Measurements from ENCODE around the gene GABPB2.
A peak's percentile ranks its signal among the peaks of the same experiment; 100 is the strongest.

Gene GABPB2

DNA sequence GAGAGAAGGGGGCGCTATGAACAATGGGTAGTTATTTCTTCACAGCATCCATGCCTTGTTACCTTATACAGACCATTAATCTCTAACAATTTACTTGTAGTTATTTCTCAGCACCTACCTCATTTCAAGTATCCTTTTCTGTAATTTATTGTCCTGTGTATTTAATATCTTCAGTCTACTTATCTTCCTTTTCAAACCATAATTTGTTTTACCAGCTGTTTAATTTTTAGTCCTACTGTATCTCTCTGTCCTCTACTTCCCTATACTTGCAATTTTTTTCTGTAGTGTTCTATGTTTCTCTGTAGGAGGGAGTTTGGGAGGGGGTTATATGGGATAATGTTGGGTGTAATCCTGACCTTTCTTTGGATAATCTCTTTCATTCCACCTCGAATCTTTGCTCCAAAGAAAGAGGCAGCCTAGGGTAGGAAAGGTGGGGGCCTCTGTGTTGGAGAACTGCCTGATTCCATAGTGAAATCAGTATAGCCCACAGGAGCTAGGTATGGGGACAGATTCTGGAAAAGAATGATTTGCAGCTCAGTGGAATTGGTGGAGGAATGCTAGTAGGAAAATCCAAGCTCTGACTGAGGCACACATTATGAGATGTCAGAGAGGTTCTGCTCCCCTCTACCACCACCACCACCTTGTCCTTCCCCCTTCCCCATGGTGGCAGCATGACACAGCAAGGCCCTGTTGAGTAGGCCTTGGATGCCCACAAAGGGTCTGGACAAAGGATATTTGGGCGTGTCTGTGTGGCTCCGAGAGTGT lies 9.7 kb upstream of the GABPB2 start:
- H2AFZ ChIP-seq (ENCODE audit: low read length) = peak overlapping the region; percentile 82; the same call in 1 of the 2 replicates
- no peak for DNase-seq
- peaks cover 40% of the 10 kb centered on the region for H3K79me2 ChIP-seq (ENCODE audit: low read length)
- H3K9ac ChIP-seq (ENCODE audit: low read length) = no peak overlapping the region
- TF ChIP-seq EZH2 (optimal IDR thresholded peaks at IDR 0.05; ENCODE audit: low read depth, low read length) (no peak), EZH2phosphoT487 (IDR thresholded peaks at IDR 0.05; ENCODE audit: low read length) (no peak)
- TF ChIP-seq, protein P1, sequence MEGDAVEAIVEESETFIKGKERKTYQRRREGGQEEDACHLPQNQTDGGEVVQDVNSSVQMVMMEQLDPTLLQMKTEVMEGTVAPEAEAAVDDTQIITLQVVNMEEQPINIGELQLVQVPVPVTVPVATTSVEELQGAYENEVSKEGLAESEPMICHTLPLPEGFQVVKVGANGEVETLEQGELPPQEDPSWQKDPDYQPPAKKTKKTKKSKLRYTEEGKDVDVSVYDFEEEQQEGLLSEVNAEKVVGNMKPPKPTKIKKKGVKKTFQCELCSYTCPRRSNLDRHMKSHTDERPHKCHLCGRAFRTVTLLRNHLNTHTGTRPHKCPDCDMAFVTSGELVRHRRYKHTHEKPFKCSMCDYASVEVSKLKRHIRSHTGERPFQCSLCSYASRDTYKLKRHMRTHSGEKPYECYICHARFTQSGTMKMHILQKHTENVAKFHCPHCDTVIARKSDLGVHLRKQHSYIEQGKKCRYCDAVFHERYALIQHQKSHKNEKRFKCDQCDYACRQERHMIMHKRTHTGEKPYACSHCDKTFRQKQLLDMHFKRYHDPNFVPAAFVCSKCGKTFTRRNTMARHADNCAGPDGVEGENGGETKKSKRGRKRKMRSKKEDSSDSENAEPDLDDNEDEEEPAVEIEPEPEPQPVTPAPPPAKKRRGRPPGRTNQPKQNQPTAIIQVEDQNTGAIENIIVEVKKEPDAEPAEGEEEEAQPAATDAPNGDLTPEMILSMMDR (IDR thresholded peaks at IDR 0.05; ENCODE audit: low read length) = no peak
- no peaks in the 10 kb centered on the region for H4K20me1 ChIP-seq (ENCODE audit: insufficient read depth, low read length)
- peaks cover 26% of the 10 kb centered on the region for H3K4me1 ChIP-seq (ENCODE audit: low read length)
- no peaks in the 10 kb centered on the region for H3K9me2 ChIP-seq (replicated peaks; ENCODE audit: insufficient read depth, low read length)
- H3K9me3 ChIP-seq (replicated peaks; ENCODE audit: insufficient read depth, low read length) = no peaks in the 10 kb centered on the region
- no peaks in the 10 kb centered on the region for H3K27me3 ChIP-seq (replicated peaks; ENCODE audit: insufficient read depth, low read length)
- no peak overlapping the region for H3K4me3 ChIP-seq (ENCODE audit: low read length)
- H3K36me3 ChIP-seq (replicated peaks; ENCODE audit: insufficient read depth, low read length) = no peaks in the 10 kb centered on the region
- peaks cover 21% of the 10 kb centered on the region for H3F3A ChIP-seq (ENCODE audit: insufficient read depth, low read length)
- H3K4me2 ChIP-seq (ENCODE audit: low read depth, low read length) = no peak overlapping the region
- H3K27ac ChIP-seq (ENCODE audit: low read length) = no peak overlapping the region

DNA sequence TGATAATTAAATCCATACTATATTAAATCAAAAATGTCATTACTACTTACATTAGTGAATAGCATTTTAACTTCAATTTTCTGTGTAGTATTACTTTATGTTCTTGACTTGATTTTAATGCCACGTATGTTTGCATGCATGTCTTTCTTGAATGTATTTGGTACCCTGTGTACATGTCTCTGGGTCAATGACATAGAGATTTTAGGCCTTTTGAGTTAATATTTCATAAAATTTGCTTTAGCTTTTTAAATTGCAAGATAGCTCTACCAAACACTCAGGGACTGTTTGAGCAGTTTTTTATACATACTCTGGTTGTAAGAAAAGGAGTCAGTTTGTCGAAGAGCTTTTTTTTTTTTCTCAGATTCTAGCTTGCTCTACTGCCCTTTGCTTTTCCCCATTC lies 8.9 kb upstream of the GABPB2 start:
- no peak overlapping the region for H3K27ac ChIP-seq (ENCODE audit: low read length)
- no peak overlapping the region for H3K9ac ChIP-seq (ENCODE audit: low read length)
- no peak overlapping the region for H3K4me2 ChIP-seq (ENCODE audit: low read depth, low read length)

DNA sequence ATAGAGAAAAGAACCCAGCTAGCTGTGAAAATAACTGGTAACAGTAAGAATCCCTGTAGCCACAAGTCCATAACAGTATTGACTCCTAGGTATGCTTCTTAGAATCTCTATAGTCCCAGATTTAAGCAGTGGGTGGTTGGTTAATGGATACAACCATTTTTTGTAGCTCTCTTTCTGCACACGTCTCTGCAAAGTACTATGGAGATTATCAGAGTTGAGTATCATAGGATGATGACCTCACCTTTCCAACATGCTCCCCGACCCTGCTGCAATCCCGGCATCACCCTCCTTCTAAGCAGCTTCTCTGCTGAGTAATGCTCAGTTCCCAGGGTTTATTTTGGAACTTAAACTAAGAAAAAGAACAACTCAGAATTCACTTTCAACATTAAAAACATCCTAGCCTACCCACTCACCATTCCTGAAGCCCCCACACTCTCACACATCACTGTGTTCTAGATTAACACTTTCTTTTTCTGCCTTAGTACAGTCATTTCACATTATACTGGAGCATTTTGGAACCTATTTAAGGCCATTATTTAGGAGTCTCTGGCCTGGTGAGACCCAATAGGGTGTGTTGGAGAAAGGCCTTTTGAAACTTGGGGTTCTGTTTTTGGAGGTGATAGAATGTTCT lies 7.7 kb upstream of the GABPB2 start:
- no peak for TF ChIP-seq EZH2 (optimal IDR thresholded peaks at IDR 0.05; ENCODE audit: low read depth, low read length)
- TF ChIP-seq EZH2phosphoT487 (IDR thresholded peaks at IDR 0.05; ENCODE audit: low read length) = no peak
- TF ChIP-seq, protein P1 (IDR thresholded peaks at IDR 0.05; ENCODE audit: low read length) = no peak
- no peak overlapping the region for H3K9ac ChIP-seq (ENCODE audit: low read length)
- H3K4me2 ChIP-seq (ENCODE audit: low read depth, low read length) = no peak overlapping the region
- no peaks in the 10 kb centered on the region for H3K27me3 ChIP-seq (replicated peaks; ENCODE audit: insufficient read depth, low read length)
- H3K79me2 ChIP-seq (ENCODE audit: low read length) = peaks cover 20% of the 10 kb centered on the region
- H4K20me1 ChIP-seq (ENCODE audit: insufficient read depth, low read length) = no peaks in the 10 kb centered on the region
- H3F3A ChIP-seq (ENCODE audit: insufficient read depth, low read length) = peaks cover 10% of the 10 kb centered on the region; the same call in 1 of the 2 replicates
- H3K9me3 ChIP-seq (replicated peaks; ENCODE audit: insufficient read depth, low read length) = no peaks in the 10 kb centered on the region
- peaks cover 8% of the 10 kb centered on the region for H3K4me1 ChIP-seq (ENCODE audit: low read length)
- H3K4me3 ChIP-seq (ENCODE audit: low read length) = no peak overlapping the region
- no peaks in the 10 kb centered on the region for H3K9me2 ChIP-seq (replicated peaks; ENCODE audit: insufficient read depth, low read length)
- no peak overlapping the region for H2AFZ ChIP-seq (ENCODE audit: low read length)
- H3K36me3 ChIP-seq (replicated peaks; ENCODE audit: insufficient read depth, low read length) = no peaks in the 10 kb centered on the region
- H3K27ac ChIP-seq (ENCODE audit: low read length) = no peak overlapping the region
- DNase-seq = no peak

More for the DNA sequence above, 8.9 kb upstream of the GABPB2 start:
- H3F3A ChIP-seq (ENCODE audit: insufficient read depth, low read length) = peaks cover 15% of the 10 kb centered on the region
- no peak for DNase-seq
- no peak overlapping the region for H2AFZ ChIP-seq (ENCODE audit: low read length)
- peaks cover 18% of the 10 kb centered on the region for H3K4me1 ChIP-seq (ENCODE audit: low read length)
- H3K79me2 ChIP-seq (ENCODE audit: low read length) = peaks cover 32% of the 10 kb centered on the region
- TF ChIP-seq, protein P1 (IDR thresholded peaks at IDR 0.05; ENCODE audit: low read length) = no peak
- no peak for TF ChIP-seq EZH2phosphoT487 (IDR thresholded peaks at IDR 0.05; ENCODE audit: low read length)
- no peak for TF ChIP-seq EZH2 (optimal IDR thresholded peaks at IDR 0.05; ENCODE audit: low read depth, low read length)
- no peaks in the 10 kb centered on the region for H3K9me2 ChIP-seq (replicated peaks; ENCODE audit: insufficient read depth, low read length)
- H3K27me3 ChIP-seq (replicated peaks; ENCODE audit: insufficient read depth, low read length) = no peaks in the 10 kb centered on the region
- H3K4me3 ChIP-seq (ENCODE audit: low read length) = no peak overlapping the region
- no peaks in the 10 kb centered on the region for H4K20me1 ChIP-seq (ENCODE audit: insufficient read depth, low read length)
- H3K36me3 ChIP-seq (replicated peaks; ENCODE audit: insufficient read depth, low read length) = no peaks in the 10 kb centered on the region
- no peaks in the 10 kb centered on the region for H3K9me3 ChIP-seq (replicated peaks; ENCODE audit: insufficient read depth, low read length)
